ENCODE data around the gene HES5.

HES5 gene

GRCh38 chr1:2547210-2548067, 17.4 kb upstream of the HES5 start:
- H3K4me3 ChIP-seq (ENCODE audit: low read length) = peak overlapping the region; percentile 22
- no peak for DNase-seq (ENCODE audit: low read depth)
- no peak; the same call in 1 of the 2 replicates for TF ChIP-seq CTCF (conservative IDR thresholded peaks at IDR 0.05; ENCODE audit: low read length)

- peak; percentile 67 for DNase-seq (ENCODE audit: low read depth)
- peak overlapping the region; percentile 59 for H3K4me3 ChIP-seq (ENCODE audit: low read length)
- peak; percentile 11; the same call in 1 of the 2 replicates for TF ChIP-seq CTCF (conservative IDR thresholded peaks at IDR 0.05; ENCODE audit: low read length)
Observed at GRCh38 chr1:2546515-2547209, 16.6 kb upstream of the HES5 start.

GRCh38 chr1:2545754-2546514, 15.9 kb upstream of the HES5 start:
- DNase-seq (ENCODE audit: low read depth) = peak; percentile 58

GRCh38 chr1:2544875-2545640, 15.0 kb upstream of the HES5 start:
- no peak for DNase-seq (ENCODE audit: low read depth)
- TF ChIP-seq CTCF (conservative IDR thresholded peaks at IDR 0.05; ENCODE audit: low read length) = no peak
- H3K4me3 ChIP-seq (ENCODE audit: low read length) = no peak overlapping the region

More at GRCh38 chr1:2545754-2546514, 15.9 kb upstream of the HES5 start:
- TF ChIP-seq CTCF (conservative IDR thresholded peaks at IDR 0.05; ENCODE audit: low read length) = no peak
- peak overlapping the region; percentile 59 for H3K4me3 ChIP-seq (ENCODE audit: low read length)

GRCh38 chr1:2544093-2544874, 14.2 kb upstream of the HES5 start:
- no peak for DNase-seq (ENCODE audit: low read depth)
- no peak for TF ChIP-seq CTCF (conservative IDR thresholded peaks at IDR 0.05; ENCODE audit: low read length)
- H3K4me3 ChIP-seq (ENCODE audit: low read length) = no peak overlapping the region
